ENCODE measurements around the gene RGPD4. TPM values are rescaled to one million over a fixed set of nuclear protein-coding genes. Genes with fewer than 3 reads are reported as not detected.
"Not testable (repeated sequence)": the region's sequence is repeated elsewhere in the genome, so short reads cannot be mapped to it uniquely, and the experiment has no call there.

The RGPD4 gene
- total RNA-seq = under 1 TPM in 1 of 2 donors, not detected in 1; 0.07 TPM

DNA sequence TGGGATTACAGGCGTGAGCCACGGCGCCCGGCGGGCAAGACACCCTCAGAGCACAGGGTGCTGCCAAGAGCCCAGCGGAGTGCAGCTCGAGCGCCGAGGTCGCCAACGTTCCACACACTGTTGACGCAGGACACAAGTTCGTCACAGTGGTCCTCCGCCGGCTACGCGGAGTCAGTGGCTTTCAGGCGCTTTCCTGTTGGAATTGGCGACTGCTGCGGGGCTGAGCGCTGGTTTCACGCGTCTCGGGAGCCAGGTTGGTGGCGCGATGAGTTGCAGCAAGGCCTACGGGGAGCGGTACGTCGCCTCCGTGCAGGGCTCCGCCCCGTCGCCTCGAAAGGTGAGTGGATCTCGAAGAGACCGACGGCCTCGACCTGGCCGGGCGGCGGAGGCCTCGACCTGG lies at the start of gene RGPD4:
Gene RGPD4 (plus strand): TSS at position 144 of the 400 bp plus-strand sequence. CDS start 122 bp downstream, at position 266.
- not testable (repeated sequence) for H3K36me3 Mint-ChIP-seq, H3K4me3 Mint-ChIP-seq, H3K27me3 Mint-ChIP-seq

GRCh38 chr2:107777974-107778373 lies 48.7 kb upstream of the RGPD4 start:
- Mint-ChIP-seq H3K27ac (no peak overlapping the region), H3K9me3 (no peaks in the 10 kb centered on the region), H3K4me3 (no peak overlapping the region), H3K36me3 (no peaks in the 10 kb centered on the region), H3K27me3 (peaks cover 3 to 5% of the 10 kb centered on the region in 2 donors), H3K4me1 (ENCODE audit: low read depth in 2 of 2) (no peaks in the 10 kb centered on the region)
- DNase-seq (ENCODE audit: low spot score) (no peak), ATAC-seq (no peak)

More for the DNA sequence above, at the start of gene RGPD4:
- not testable (repeated sequence) for H3K27ac Mint-ChIP-seq; H3K9me3 Mint-ChIP-seq; ATAC-seq; DNase-seq (ENCODE audit: low spot score); H3K4me1 Mint-ChIP-seq (ENCODE audit: low read depth in 2 of 2)

DNA sequence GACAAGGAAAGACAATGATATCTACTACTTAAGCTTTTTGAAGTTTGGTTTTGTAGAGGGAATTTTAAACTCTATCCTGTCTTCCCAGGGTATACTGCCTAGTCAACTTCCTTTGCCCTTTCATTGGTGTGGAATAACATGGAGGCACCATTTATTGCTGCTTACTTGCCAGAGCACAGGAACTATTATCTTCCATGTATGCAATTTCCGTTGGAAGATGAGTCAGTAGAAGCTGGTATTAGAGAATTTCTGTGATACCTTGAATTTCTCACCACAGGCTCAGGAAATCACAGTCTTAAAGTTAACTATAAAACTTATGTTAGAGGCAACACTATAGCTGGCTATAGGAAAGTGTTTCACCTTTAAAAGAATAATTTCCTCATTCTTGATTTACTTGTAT lies 40.9 kb upstream of the RGPD4 start:
- Mint-ChIP-seq H3K27me3 (peaks cover 0 to 12% of the 10 kb centered on the region in 2 donors), H3K4me3 (no peak overlapping the region), H3K4me1 (ENCODE audit: low read depth in 2 of 2) (no peaks in the 10 kb centered on the region), H3K36me3 (no peaks in the 10 kb centered on the region), H3K9me3 (peaks cover 15% of the 10 kb centered on the region), H3K27ac (no peak overlapping the region)
- no peak for ATAC-seq
- DNase-seq (ENCODE audit: low spot score) = no peak

GRCh38 chr2:107790837-107791236 lies 35.9 kb upstream of the RGPD4 start:
- ATAC-seq (no peak), DNase-seq (ENCODE audit: low spot score) (no peak)
- no peaks in the 10 kb centered on the region for H3K4me1 Mint-ChIP-seq (ENCODE audit: low read depth in 2 of 2)
- H3K9me3 Mint-ChIP-seq = peaks cover 13% of the 10 kb centered on the region
- H3K27ac Mint-ChIP-seq = no peak overlapping the region
- no peak overlapping the region for H3K4me3 Mint-ChIP-seq
- no peaks in the 10 kb centered on the region for H3K36me3 Mint-ChIP-seq
- H3K27me3 Mint-ChIP-seq = no peaks in the 10 kb centered on the region

DNA sequence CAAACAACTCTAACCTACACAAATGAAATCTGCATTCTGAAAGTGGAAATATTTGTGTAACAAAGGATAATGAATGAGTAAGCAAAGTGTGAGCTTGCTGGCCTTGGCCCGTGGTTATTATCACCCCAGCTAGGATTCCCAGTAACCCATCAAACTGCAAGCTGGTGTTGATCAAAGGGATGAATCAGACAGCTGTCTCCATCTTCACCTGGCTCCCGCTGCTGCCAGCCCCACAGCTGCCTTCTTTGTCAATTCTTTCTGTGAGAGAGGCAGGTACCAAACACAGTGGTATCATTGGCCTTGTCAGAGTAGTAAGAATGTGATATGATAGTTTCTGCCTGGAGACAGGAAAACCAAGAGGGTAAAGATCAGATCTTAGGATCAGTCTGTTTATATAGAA lies 25.2 kb upstream of the RGPD4 start:
- H3K4me3 Mint-ChIP-seq = no peak overlapping the region
- H3K4me1 Mint-ChIP-seq (ENCODE audit: low read depth in 2 of 2) = no peaks in the 10 kb centered on the region
- no peaks in the 10 kb centered on the region for H3K27me3 Mint-ChIP-seq
- no peaks in the 10 kb centered on the region for H3K9me3 Mint-ChIP-seq
- H3K27ac Mint-ChIP-seq = no peak overlapping the region
- DNase-seq (ENCODE audit: low spot score) (no peak), ATAC-seq (no peak)
- no peaks in the 10 kb centered on the region for H3K36me3 Mint-ChIP-seq

DNA sequence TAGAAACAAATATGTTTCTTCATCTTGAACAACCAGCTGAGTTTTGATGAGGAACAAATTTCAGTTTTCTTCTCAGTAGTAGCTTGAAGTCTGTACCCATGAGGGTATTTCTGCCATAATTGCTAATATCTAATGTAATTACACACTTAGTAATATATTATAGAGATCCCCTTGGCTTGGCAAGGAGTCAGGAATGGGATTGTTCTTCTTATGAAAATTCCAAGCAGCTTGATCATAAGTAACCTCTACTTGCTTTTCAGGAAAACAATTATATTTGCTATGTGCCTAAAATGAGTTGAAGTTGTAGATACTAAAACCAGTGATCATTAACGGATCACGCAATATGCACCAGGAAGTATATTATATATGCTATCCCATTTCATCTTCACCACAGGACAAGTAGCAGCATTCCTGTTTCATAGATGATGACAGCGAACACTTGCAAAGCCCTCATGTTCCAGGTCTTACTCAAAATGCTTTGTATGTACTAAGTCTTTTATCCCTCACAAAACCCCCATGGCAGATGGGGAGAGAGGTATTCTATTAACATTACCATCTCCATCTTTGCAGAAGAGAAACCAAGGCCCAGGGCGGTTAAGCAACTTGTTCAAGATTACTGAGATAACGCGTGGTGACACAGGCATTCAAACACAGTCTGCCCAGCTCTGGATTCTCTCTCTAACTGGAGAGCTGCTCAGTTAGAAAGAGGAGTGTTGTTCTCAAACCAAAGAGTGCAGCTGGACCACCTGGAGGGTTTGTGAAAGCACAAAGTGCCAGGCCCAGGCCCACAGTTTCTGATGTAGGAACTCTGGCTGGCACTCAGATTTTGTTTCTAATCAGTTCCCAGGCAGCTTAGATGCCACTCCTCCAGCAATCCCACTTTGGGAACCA lies 21.8 kb upstream of the RGPD4 start:
- no peaks in the 10 kb centered on the region for H3K4me1 Mint-ChIP-seq (ENCODE audit: low read depth in 2 of 2)
- DNase-seq (ENCODE audit: low spot score) (no peak), ATAC-seq (no peak)
- H3K4me3 Mint-ChIP-seq = no peak overlapping the region
- no peaks in the 10 kb centered on the region for H3K36me3 Mint-ChIP-seq
- no peaks in the 10 kb centered on the region for H3K27me3 Mint-ChIP-seq
- no peaks in the 10 kb centered on the region for H3K9me3 Mint-ChIP-seq
- H3K27ac Mint-ChIP-seq = no peak overlapping the region

DNA sequence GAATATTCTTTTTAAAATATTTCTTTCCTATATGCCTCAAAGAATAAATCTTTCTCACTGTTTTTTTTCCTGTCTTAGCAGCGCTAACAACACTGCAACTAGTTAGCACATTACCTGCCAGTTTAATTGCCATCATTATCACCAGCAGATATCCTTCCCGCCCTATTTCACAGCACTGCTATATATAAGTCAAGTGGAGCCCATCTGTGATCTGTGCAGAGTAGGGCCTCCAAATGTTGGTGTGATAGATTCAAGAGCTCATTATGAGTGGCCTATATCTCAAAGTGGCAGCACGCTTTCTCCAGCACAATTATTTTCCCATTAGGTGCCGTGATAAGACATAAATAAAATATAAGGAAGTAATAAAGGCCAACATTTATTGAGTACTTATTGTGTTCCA lies 19.8 kb upstream of the RGPD4 start:
- Mint-ChIP-seq H3K4me1 (ENCODE audit: low read depth in 2 of 2) (no peaks in the 10 kb centered on the region), H3K27me3 (no peaks in the 10 kb centered on the region), H3K4me3 (no peak overlapping the region), H3K9me3 (no peaks in the 10 kb centered on the region), H3K27ac (no peak overlapping the region), H3K36me3 (no peaks in the 10 kb centered on the region)
- DNase-seq (ENCODE audit: low spot score) = no peak
- ATAC-seq = no peak

GRCh38 chr2:107807988-107808387 lies 18.7 kb upstream of the RGPD4 start:
- Mint-ChIP-seq H3K36me3 (no peaks in the 10 kb centered on the region), H3K4me3 (no peak overlapping the region), H3K27ac (no peak overlapping the region), H3K27me3 (no peaks in the 10 kb centered on the region), H3K4me1 (ENCODE audit: low read depth in 2 of 2) (no peaks in the 10 kb centered on the region), H3K9me3 (no peaks in the 10 kb centered on the region)
- ATAC-seq = no peak
- DNase-seq (ENCODE audit: low spot score) = no peak

DNA sequence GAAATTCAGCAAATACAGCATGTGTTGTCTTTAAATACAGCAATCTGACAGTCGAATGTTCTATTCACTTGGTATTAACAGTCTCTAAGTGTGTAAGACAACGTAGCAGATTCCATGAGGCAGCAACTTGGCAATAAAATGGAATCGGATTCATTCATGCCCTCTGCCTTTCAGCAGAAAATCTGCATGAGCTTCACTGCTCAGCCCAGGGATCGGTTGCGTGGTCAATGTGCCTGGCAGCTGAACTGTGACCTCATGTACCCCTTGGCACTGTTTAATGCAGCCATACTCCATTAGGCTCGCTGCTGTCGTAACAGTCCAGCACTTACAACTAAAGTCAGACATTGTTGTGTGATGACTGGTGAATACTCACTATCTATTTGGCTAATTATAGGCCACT lies 17.7 kb upstream of the RGPD4 start:
- Mint-ChIP-seq H3K4me3 (no peak overlapping the region), H3K27me3 (no peaks in the 10 kb centered on the region), H3K4me1 (ENCODE audit: low read depth in 2 of 2) (no peaks in the 10 kb centered on the region), H3K36me3 (no peaks in the 10 kb centered on the region), H3K9me3 (no peaks in the 10 kb centered on the region), H3K27ac (no peak overlapping the region)
- ATAC-seq (no peak), DNase-seq (ENCODE audit: low spot score) (no peak)

- no peak for ATAC-seq
- Mint-ChIP-seq H3K27me3 (no peaks in the 10 kb centered on the region), H3K9me3 (no peaks in the 10 kb centered on the region), H3K36me3 (no peaks in the 10 kb centered on the region), H3K4me3 (no peak overlapping the region), H3K4me1 (ENCODE audit: low read depth in 2 of 2) (no peaks in the 10 kb centered on the region), H3K27ac (no peak overlapping the region)
- no peak for DNase-seq (ENCODE audit: low spot score)
These were observed 16.9 kb upstream of the RGPD4 start for GRCh38 chr2:107809835-107810234.

DNA sequence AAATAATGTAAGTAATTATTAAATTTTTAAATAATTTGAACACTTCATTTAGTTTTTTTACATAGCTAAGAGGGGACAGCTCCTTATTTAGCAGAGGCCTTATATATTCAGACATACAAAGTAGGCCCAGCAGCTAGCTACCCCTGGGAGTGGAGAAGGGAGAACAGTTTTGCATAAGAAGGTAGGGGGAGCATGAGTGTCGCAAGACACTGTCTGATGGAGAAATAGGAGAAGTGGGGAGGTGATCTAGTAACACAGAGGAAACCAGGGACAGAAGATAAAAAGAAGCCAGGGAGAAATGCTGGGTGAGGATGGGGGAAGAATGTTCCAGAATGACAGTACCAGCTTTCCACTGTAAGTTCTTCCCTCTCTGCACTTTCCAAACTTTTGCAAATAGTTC lies 16.0 kb upstream of the RGPD4 start:
- H3K27me3 Mint-ChIP-seq = no peaks in the 10 kb centered on the region
- no peak overlapping the region for H3K4me3 Mint-ChIP-seq
- H3K4me1 Mint-ChIP-seq (ENCODE audit: low read depth in 2 of 2) = no peaks in the 10 kb centered on the region
- ATAC-seq (no peak), DNase-seq (ENCODE audit: low spot score) (no peak)
- no peaks in the 10 kb centered on the region for H3K36me3 Mint-ChIP-seq
- H3K27ac Mint-ChIP-seq = no peak overlapping the region
- no peaks in the 10 kb centered on the region for H3K9me3 Mint-ChIP-seq

DNA sequence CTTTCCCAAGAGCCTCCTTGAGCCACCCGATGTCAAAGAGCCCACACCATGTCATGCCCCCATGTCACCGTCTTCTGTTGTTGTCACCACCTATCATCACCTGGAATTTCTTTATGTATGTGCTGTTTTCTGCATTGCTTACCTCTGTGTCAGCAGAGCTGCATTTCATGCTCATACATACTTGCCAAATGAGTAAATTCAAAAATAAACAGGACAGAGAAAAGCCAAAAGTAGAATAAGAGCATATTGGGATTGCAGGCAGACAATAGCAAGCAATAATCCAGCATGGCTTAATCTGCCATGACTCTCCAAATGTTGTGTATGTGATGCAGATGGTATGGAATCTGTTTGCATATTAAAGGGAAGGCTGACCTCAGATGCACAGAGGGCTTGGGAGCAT lies 15.3 kb upstream of the RGPD4 start:
- DNase-seq (ENCODE audit: low spot score) (no peak), ATAC-seq (no peak)
- Mint-ChIP-seq H3K4me1 (ENCODE audit: low read depth in 2 of 2) (no peaks in the 10 kb centered on the region), H3K36me3 (no peaks in the 10 kb centered on the region), H3K9me3 (no peaks in the 10 kb centered on the region), H3K4me3 (no peak overlapping the region), H3K27ac (no peak overlapping the region), H3K27me3 (no peaks in the 10 kb centered on the region)

GRCh38 chr2:107812006-107812405 lies 14.7 kb upstream of the RGPD4 start:
- Mint-ChIP-seq H3K27ac (no peak overlapping the region), H3K4me3 (no peak overlapping the region), H3K27me3 (no peaks in the 10 kb centered on the region), H3K4me1 (ENCODE audit: low read depth in 2 of 2) (no peaks in the 10 kb centered on the region), H3K9me3 (no peaks in the 10 kb centered on the region), H3K36me3 (no peaks in the 10 kb centered on the region)
- ATAC-seq = no peak
- no peak for DNase-seq (ENCODE audit: low spot score)

- ATAC-seq = no peak
- Mint-ChIP-seq H3K4me3 (no peak overlapping the region), H3K27ac (no peak overlapping the region)
These were observed 9.3 kb upstream of the RGPD4 start for GRCh38 chr2:107817378-107817777.

DNA sequence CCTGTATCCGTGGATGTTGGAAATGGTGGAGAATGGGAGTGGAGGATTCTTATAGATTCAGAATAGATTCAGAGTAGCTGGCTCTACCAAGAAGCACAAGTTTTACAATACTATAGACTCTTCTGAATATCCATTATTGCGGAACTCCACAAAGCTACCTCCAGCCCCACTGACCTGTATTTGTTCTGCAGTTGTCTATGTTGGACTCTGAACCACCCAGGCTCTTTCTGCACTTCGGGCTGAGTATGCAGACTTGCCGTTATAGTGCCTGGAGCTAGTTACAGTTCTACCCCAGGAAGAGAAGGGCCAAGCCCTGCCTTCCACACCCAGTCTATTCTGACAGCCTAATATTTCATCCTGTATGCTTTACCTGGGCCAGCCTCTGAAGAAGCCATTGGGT lies 4.4 kb upstream of the RGPD4 start:
- no peak for ATAC-seq

More at GRCh38 chr2:107817378-107817777, 9.3 kb upstream of the RGPD4 start:
- Mint-ChIP-seq H3K27me3 (no peaks in the 10 kb centered on the region), H3K4me1 (ENCODE audit: low read depth in 2 of 2) (no peaks in the 10 kb centered on the region), H3K36me3 (no peaks in the 10 kb centered on the region), H3K9me3 (no peaks in the 10 kb centered on the region)
- DNase-seq (ENCODE audit: low spot score) = no peak

More for the DNA sequence above, 4.4 kb upstream of the RGPD4 start:
- no peaks in the 10 kb centered on the region for H3K9me3 Mint-ChIP-seq
- H3K27ac Mint-ChIP-seq = no peak overlapping the region
- H3K4me3 Mint-ChIP-seq = no peak overlapping the region
- no peaks in the 10 kb centered on the region for H3K4me1 Mint-ChIP-seq (ENCODE audit: low read depth in 2 of 2)
- H3K36me3 Mint-ChIP-seq = no peaks in the 10 kb centered on the region
- no peaks in the 10 kb centered on the region for H3K27me3 Mint-ChIP-seq
- no peak for DNase-seq (ENCODE audit: low spot score)
